Coronary artery (tissue), 2 donors: ENCODE data around the gene NBDY.
"Not testable (repeated sequence)": the region's sequence is repeated elsewhere in the genome, so short reads cannot be mapped to it uniquely, and the experiment has no call there.

ENCODE experiments used
- DNase-seq: peaks from one replicate; pipeline ENCODE4 v3.0.0-alpha.2; 2017; ENCODE audit warnings: low spot score
- H3K27ac ChIP-seq, 2 donors: fragments of 200-600 bp; sonication (generic); one replicate each; pipeline ENCODE4 v1.5.1; 2016 to 2019
- H3K4me3 ChIP-seq: fragments of 200-600 bp; sonication (generic); 2 replicates; pipeline ENCODE4 v1.5.1; 2016; ENCODE audit warnings: mild to moderate bottlenecking, moderate library complexity
- CTCF ChIP-seq: fragments of 200-600 bp; sonication (generic); IDR thresholded peaks from one replicate; pipeline ENCODE4 v1.5.1; 2019; ENCODE audit warnings: antibody characterized with exemption

Gene NBDY

GRCh38 chrX:56759736-56760409 lies 30.8 kb downstream of the NBDY start:
- Histone ChIP-seq H3K4me3 (no peak overlapping the region), H3K27ac (no peak overlapping the region)
- DNase-seq: peak; percentile 57
- TF ChIP-seq CTCF: no peak

- H3K27ac ChIP-seq, H3K4me3 ChIP-seq: not testable (repeated sequence)
- peak; percentile 68 for DNase-seq
These were observed 31.5 kb downstream of the NBDY start for GRCh38 chrX:56760410-56761124.

GRCh38 chrX:56761167-56761566 lies 32.1 kb downstream of the NBDY start:
- TF ChIP-seq CTCF: no peak
- no peak overlapping the region for H3K4me3 ChIP-seq
- no peak overlapping the region for H3K27ac ChIP-seq
- no peak for DNase-seq

GRCh38 chrX:56762220-56762619 lies 33.2 kb downstream of the NBDY start:
- DNase-seq: no peak
- TF ChIP-seq CTCF: no peak
- Histone ChIP-seq H3K27ac (no peak overlapping the region), H3K4me3 (no peak overlapping the region)

- peak; percentile 71 for DNase-seq
- Histone ChIP-seq H3K4me3 (no peak overlapping the region), H3K27ac (no peak overlapping the region)
- no peak for TF ChIP-seq CTCF
These were observed 33.9 kb downstream of the NBDY start for GRCh38 chrX:56762707-56763555.

GRCh38 chrX:56763556-56764152 lies 34.6 kb downstream of the NBDY start:
- no peak for TF ChIP-seq CTCF
- peak; percentile 84 for DNase-seq
- Histone ChIP-seq H3K4me3 (peak overlapping the region; percentile 75), H3K27ac (peak overlapping the region; percentile 86 to 92)
